Measurements from ENCODE around the gene ZCCHC24. TPM values are rescaled to one million over a fixed set of nuclear protein-coding genes. Genes with fewer than 3 reads are reported as not detected.

The ZCCHC24 gene
- total RNA-seq, 6 experiments from 2014 or later, result 33.2 to 40.3 (median 37.5) TPM

GRCh38 chr10:79422178-79422892, 23.1 kb downstream of the ZCCHC24 start:
- peaks cover 52% of the 10 kb centered on the region for H3K4me1 Mint-ChIP-seq (ENCODE audit: low read depth)
- H3K4me3 Mint-ChIP-seq, result peak overlapping the region; percentile 62
- no peak for TF ChIP-seq CTCF (IDR thresholded peaks at IDR 0.05)
- no peaks in the 10 kb centered on the region; the same call in 1 of the 2 replicates for H3K27me3 Mint-ChIP-seq (ENCODE audit: insufficient read depth)
- peak overlapping the region; percentile 80 for H3K27ac Mint-ChIP-seq
- H3K36me3 Mint-ChIP-seq (ENCODE audit: low read depth), result peaks cover 20% of the 10 kb centered on the region
- H3K9me3 Mint-ChIP-seq, result no peaks in the 10 kb centered on the region
- peak; percentile 92 for DNase-seq

- no peak overlapping the region for H3K27ac Mint-ChIP-seq
- TF ChIP-seq CTCF (IDR thresholded peaks at IDR 0.05), result no peak
- no peak overlapping the region for H3K4me3 Mint-ChIP-seq
- no peaks in the 10 kb centered on the region for H3K9me3 Mint-ChIP-seq
- H3K27me3 Mint-ChIP-seq (ENCODE audit: insufficient read depth), result no peaks in the 10 kb centered on the region; the same call in 1 of the 2 replicates
- no peak for DNase-seq
- peaks cover 13% of the 10 kb centered on the region for H3K36me3 Mint-ChIP-seq (ENCODE audit: low read depth)
- H3K4me1 Mint-ChIP-seq (ENCODE audit: low read depth), result peaks cover 55% of the 10 kb centered on the region
These were observed 24.3 kb downstream of the ZCCHC24 start for GRCh38 chr10:79420974-79421688.

- Mint-ChIP-seq H3K4me1 (ENCODE audit: low read depth) (peaks cover 56% of the 10 kb centered on the region), H3K27ac (no peak overlapping the region; the same call in 1 of the 2 replicates), H3K4me3 (no peak overlapping the region), H3K36me3 (ENCODE audit: low read depth) (peaks cover 18% of the 10 kb centered on the region), H3K9me3 (no peaks in the 10 kb centered on the region), H3K27me3 (ENCODE audit: insufficient read depth) (no peaks in the 10 kb centered on the region; the same call in 1 of the 2 replicates)
- no peak for TF ChIP-seq CTCF (IDR thresholded peaks at IDR 0.05)
- no peak for DNase-seq
These were observed 26.4 kb downstream of the ZCCHC24 start for GRCh38 chr10:79418886-79419595.

GRCh38 chr10:79418274-79418673, 27.1 kb downstream of the ZCCHC24 start:
- DNase-seq, result no peak
- H3K27ac Mint-ChIP-seq, result no peak overlapping the region
- H3K27me3 Mint-ChIP-seq (ENCODE audit: insufficient read depth), result peaks cover 2% of the 10 kb centered on the region; the same call in 1 of the 2 replicates
- TF ChIP-seq CTCF (IDR thresholded peaks at IDR 0.05), result no peak
- H3K9me3 Mint-ChIP-seq, result no peaks in the 10 kb centered on the region
- peaks cover 18% of the 10 kb centered on the region for H3K36me3 Mint-ChIP-seq (ENCODE audit: low read depth)
- H3K4me3 Mint-ChIP-seq, result no peak overlapping the region
- H3K4me1 Mint-ChIP-seq (ENCODE audit: low read depth), result peaks cover 60% of the 10 kb centered on the region

- peaks cover 18% of the 10 kb centered on the region for H3K36me3 Mint-ChIP-seq (ENCODE audit: low read depth)
- H3K9me3 Mint-ChIP-seq, result no peaks in the 10 kb centered on the region
- H3K4me1 Mint-ChIP-seq (ENCODE audit: low read depth), result peaks cover 62% of the 10 kb centered on the region
- H3K4me3 Mint-ChIP-seq, result no peak overlapping the region
- H3K27ac Mint-ChIP-seq, result no peak overlapping the region
- no peak for DNase-seq
- H3K27me3 Mint-ChIP-seq (ENCODE audit: insufficient read depth), result peaks cover 2% of the 10 kb centered on the region; the same call in 1 of the 2 replicates
- TF ChIP-seq CTCF (IDR thresholded peaks at IDR 0.05), result no peak
These were observed 27.7 kb downstream of the ZCCHC24 start for GRCh38 chr10:79417731-79418130.

Measured in HFFc6 (cell line).